GM18507 (cell line): Measurements from ENCODE around the gene CERS6.

ENCODE experiments used
- DNase-seq: peaks from one replicate; pipeline ENCODE4 v3.0.0; 2011; ENCODE audit warnings: low read depth; ENCODE audit not compliant: insufficient read length; ENCODE audit errors: extremely low spot score
- FAIRE-seq: peaks from 2 replicates; lab custom pipeline; 2011; peaks lifted over from hg19 to GRCh38; lab: Jason Lieb, UNC

Gene CERS6

GRCh38 chr2:168613551-168613950 is 157.5 kb downstream of the CERS6 start:
- FAIRE-seq = no peak

GRCh38 chr2:168614172-168615018 is 158.3 kb downstream of the CERS6 start:
- no peak for DNase-seq
- no peak for FAIRE-seq

More at GRCh38 chr2:168613551-168613950, 157.5 kb downstream of the CERS6 start:
- no peak for DNase-seq

DNA sequence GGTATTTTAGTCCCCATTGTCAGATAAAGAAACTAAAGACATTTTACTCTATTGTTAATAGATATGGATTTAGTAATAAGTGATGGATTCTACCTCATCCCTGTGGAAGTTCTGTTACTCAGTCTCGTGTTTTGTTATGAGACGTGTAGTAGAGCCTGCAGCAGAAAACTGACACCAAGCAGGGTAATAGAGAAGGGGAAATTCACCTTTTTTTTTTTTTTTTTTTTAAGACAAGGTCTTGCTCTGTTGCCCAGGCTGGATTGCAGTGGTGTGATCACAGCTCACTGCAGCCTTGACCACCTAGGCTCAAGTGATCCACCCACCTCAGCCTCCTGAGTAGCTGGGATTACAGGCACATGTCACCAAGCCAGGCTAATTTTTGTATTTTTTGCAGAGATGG is 164.5 kb downstream of the CERS6 start:
- no peak for DNase-seq
- no peak for FAIRE-seq

DNA sequence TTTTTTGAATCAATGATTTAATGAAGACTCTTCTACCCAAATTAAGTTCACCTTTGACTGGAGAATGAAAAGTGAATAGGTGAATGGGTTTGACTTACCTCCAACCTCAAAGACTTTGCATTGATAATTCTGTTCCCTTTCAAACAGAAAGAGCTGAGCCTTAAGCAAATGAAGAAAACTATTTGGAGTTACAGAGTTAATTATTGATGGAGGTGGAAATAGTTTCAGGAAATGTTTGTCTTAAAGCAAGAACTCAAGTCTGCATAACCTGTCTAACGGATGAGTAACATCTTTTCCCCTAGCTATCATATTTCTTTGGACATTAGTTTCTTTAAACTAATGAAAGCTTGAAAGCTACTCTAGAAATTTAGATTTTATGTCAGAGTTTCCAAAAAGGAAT is 166.5 kb downstream of the CERS6 start:
- peak; percentile 85 for FAIRE-seq

DNA sequence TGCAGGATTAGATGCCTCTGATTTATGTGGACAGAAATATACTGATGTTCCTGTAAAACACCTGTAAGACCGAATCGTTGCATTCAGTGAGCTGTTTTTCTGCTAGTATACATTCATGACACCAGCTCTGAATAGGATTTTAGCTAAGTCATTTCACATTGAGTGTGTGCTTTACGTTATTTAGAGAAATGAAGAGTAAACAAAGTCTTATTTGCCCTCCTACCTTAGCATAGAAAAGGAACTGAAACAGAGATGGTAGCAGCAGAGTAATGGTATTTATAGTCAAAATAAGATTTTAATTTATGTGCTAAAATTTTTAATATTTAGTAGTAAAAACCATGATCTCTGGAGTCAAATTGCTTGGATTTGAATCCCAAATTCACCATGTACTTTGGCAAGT is 168.0 kb downstream of the CERS6 start:
- DNase-seq (no peak), FAIRE-seq (no peak)

More for the DNA sequence above, 166.5 kb downstream of the CERS6 start:
- DNase-seq = no peak

DNA sequence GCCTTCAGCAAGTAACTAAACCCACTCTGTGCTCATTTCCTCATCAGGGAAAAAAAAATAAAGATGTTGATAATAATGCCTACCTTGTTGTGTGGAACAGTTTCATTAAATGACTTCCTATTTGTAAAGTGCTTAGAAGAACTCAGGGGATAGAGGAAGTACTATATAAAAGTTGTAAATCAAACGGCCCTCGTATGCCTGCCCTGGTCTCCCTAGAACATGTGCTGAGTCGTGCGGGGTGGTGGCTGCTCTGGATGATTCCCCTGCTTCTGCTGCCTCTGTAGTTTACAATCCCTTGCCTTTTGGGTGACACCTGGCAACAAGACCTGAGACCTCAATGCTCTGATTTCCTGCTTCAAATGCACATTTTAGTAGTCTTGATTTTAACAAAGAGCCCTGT is 170.0 kb downstream of the CERS6 start:
- FAIRE-seq (peak; percentile 65), DNase-seq (no peak)

DNA sequence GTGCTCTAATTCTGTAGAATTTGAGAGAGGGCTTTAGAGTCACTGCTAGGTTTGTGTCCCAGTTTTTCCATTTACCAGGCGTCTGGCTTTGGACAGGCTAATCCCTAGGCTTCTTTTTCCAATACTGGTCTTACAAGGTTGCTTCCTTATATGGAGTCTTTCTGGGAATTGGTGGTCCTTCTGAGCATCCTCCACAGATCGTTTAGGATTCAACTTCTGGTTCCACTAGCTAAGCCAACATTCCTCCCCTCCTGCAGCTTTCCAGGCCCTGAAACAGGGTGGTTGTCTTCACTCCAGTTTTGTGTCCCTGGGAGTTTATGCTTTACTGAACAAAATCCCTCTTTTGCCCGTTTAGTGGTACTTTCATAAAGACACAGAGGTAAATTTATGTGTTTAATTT is 170.6 kb downstream of the CERS6 start:
- no peak for FAIRE-seq
- DNase-seq = no peak

- no peak for DNase-seq
- FAIRE-seq = peak; percentile 65
These were observed 176.6 kb downstream of the CERS6 start for GRCh38 chr2:168632709-168633121.

- FAIRE-seq (no peak), DNase-seq (no peak)
These were observed 177.1 kb downstream of the CERS6 start for GRCh38 chr2:168633200-168633599.

- FAIRE-seq (peak; percentile 66), DNase-seq (no peak)
These were observed 177.8 kb downstream of the CERS6 start for GRCh38 chr2:168633895-168634294.

GRCh38 chr2:168635065-168635577 is 179.0 kb downstream of the CERS6 start:
- FAIRE-seq = peak; percentile 29
- no peak for DNase-seq

GRCh38 chr2:168639018-168639417 is 182.9 kb downstream of the CERS6 start:
- no peak for FAIRE-seq
- DNase-seq = no peak

- no peak for FAIRE-seq
- no peak for DNase-seq
These were observed 183.4 kb downstream of the CERS6 start for GRCh38 chr2:168639441-168639898.

GRCh38 chr2:168640039-168640438 is 184.0 kb downstream of the CERS6 start:
- no peak for DNase-seq
- FAIRE-seq = no peak

GRCh38 chr2:168641636-168642035 is 185.6 kb downstream of the CERS6 start:
- DNase-seq = no peak
- FAIRE-seq = no peak

- DNase-seq = no peak
- no peak for FAIRE-seq
These were observed 186.8 kb downstream of the CERS6 start for GRCh38 chr2:168642873-168643272.

GRCh38 chr2:168643979-168644378 is 187.9 kb downstream of the CERS6 start:
- no peak for FAIRE-seq

DNA sequence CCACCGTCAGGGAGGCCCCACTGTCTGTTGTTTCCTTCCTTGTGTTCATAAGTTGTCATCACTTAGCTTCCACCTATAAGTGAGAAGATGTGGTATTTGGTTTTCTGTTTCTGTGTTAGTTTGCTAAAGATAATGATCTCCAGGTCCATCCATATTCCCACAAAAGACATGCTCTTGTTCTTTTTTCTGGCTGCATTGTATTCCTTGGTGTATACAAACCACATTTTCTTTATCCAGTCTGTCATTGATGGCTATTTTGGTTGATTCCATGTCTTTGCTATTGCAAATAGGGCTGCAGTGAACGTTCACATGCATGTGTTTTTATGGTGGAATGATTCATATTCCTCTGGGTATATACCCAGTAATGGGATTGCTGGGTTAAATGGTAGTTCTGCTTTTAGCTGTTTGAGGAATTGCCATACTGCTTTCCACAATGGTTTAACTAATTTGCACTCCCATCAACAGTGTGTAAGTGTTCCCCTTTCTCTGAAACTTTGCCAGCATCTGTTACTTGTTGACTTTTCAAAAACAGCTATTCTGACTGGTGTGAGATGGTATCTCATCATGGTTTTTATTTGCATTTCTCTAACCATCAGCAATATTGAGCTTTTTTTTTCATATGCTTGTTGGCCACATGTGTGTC is 189.7 kb downstream of the CERS6 start:
- peak; percentile 56 for FAIRE-seq
- DNase-seq = no peak

More at GRCh38 chr2:168643979-168644378, 187.9 kb downstream of the CERS6 start:
- no peak for DNase-seq

DNA sequence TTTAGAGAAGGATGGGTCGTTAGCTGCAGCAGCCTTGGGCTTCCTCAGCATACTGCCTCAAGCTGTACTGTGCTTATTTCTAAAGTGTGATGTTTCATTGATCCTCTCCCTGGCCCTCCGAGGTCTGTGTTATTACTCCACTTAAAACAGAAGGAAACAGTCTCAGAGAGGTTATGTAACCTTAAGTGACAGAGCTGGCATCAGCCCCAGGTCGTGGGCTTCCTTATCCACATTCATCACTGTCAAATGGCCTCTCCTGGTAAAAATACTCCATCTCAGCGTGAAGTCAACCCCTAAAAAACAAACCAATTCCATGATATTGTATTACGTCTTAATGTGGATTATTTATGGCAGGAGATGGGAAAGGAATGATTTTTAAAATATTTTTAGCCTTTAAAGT is 193.0 kb downstream of the CERS6 start:
- DNase-seq = no peak
- no peak for FAIRE-seq

- DNase-seq (no peak), FAIRE-seq (no peak)
These were observed 193.5 kb downstream of the CERS6 start for GRCh38 chr2:168649562-168649961.

- FAIRE-seq = no peak
- DNase-seq = no peak
These were observed 194.1 kb downstream of the CERS6 start for GRCh38 chr2:168650139-168650538.
